B cell (primary cell): ENCODE results near the gene OR6J1. TPM values are rescaled to one million over a fixed set of nuclear protein-coding genes. Genes with fewer than 3 reads are reported as not detected.

Experiments used
- ATAC-seq: fragments of 200-7000 bp; cut with Tn5 transposase; one replicate; pipeline ENCODE4 v1.10.0; 2021; ENCODE audit warnings: low read depth, mild to moderate bottlenecking, moderate number of reproducible peaks, moderate library complexity
- CTCF ChIA-PET: fragments of 350-600 bp; sonication (Branson Sonifier 250); formaldehyde crosslinking; loops from one replicate; lab custom pipeline; 2021; ENCODE audit warnings: antibody characterized with exemption, inconsistent platforms; lab: Charles Lee
- POLR2A ChIA-PET: fragments of 350-600 bp; sonication (Branson Sonifier 250); formaldehyde crosslinking; loops from one replicate; lab custom pipeline; 2021; ENCODE audit warnings: antibody characterized with exemption; lab: Charles Lee
- DNase-seq: peaks from one replicate; pipeline ENCODE4 v3.0.0; 2013
- H2AFZ ChIP-seq: 2 replicates; pipeline ENCODE4 v1.6.1; 2012; ENCODE audit warnings: mild to moderate bottlenecking, low read depth, low read length; ENCODE audit not compliant: insufficient read depth, poor library complexity, severe bottlenecking
- H3K27ac ChIP-seq, 2 donors: 1 replicate in 1 of 2; 2 replicates in 1 of 2; pipeline ENCODE4 v1.5.1; 2012 to 2013; ENCODE audit warnings: low read length in 2 of 2, mild to moderate bottlenecking in 2 of 2, moderate library complexity in 1 of 2
- H3K27me3 ChIP-seq, 4 experiments: fragments of 200-600 bp in 1 of 4; sonication (generic) in 1 of 4; replicated peaks in 1 of 4; 1 replicate in 2 of 4; 2 replicates in 2 of 4; pipeline versions ENCODE4 v1.6.1 to v1.7.0; 2013 to 2016; ENCODE audit warnings: low read length in 3 of 4, mild to moderate bottlenecking in 2 of 4, mixed read lengths in 1 of 4, moderate library complexity in 1 of 4; ENCODE audit not compliant: insufficient read depth in 4 of 4, control insufficient read depth in 3 of 4; ENCODE audit errors: control extremely low read depth in 1 of 4
- H3K36me3 ChIP-seq, 2 experiments: replicated peaks in 1 of 2; 1 replicate in 1 of 2; 2 replicates in 1 of 2; pipeline versions ENCODE4 v1.6.1 to v1.7.1; 2013; ENCODE audit warnings: low read length in 1 of 2; ENCODE audit not compliant: insufficient read depth in 2 of 2, control insufficient read depth in 1 of 2; ENCODE audit errors: control extremely low read depth in 1 of 2, extremely low read depth in 1 of 2
- H3K4me1 ChIP-seq, 2 donors: fragments of 200-600 bp in 1 of 2; sonication (generic) in 1 of 2; 1 replicate in 1 of 2; 2 replicates in 1 of 2; pipeline versions ENCODE4 v1.5.1 to v1.6.1; 2013 to 2017; ENCODE audit warnings: low read length in 2 of 2; ENCODE audit not compliant: control insufficient read depth in 2 of 2, insufficient read depth in 2 of 2
- H3K4me2 ChIP-seq: replicated peaks from 2 replicates; pipeline ENCODE3; 2012; ENCODE audit warnings: mild to moderate bottlenecking, low read depth, low read length; ENCODE audit not compliant: poor library complexity, severe bottlenecking
- H3K4me3 ChIP-seq, 5 experiments: fragments of 200-600 bp in 1 of 5; sonication (generic) in 1 of 5; 1 replicate in 3 of 5; 2 replicates in 2 of 5; pipeline versions ENCODE4 v1.5.1 to v1.7.0; 2011 to 2016; ENCODE audit warnings: low read length in 4 of 5, mild to moderate bottlenecking in 4 of 5, low read depth in 2 of 5, control low read depth in 1 of 5, moderate library complexity in 1 of 5; ENCODE audit not compliant: insufficient read depth in 1 of 5; ENCODE audit errors: control extremely low read depth in 1 of 5, extremely low read depth in 1 of 5
- H3K79me2 ChIP-seq: fragments of 200-600 bp; sonication (generic); one replicate; pipeline ENCODE4 v1.6.0; 2016; ENCODE audit warnings: low read length; ENCODE audit not compliant: control insufficient read depth, insufficient read depth
- H3K9ac ChIP-seq: fragments of 200-600 bp; sonication (generic); 2 replicates; pipeline ENCODE4 v1.6.1; 2017; ENCODE audit warnings: mild to moderate bottlenecking, low read length, moderate library complexity
- H3K9me3 ChIP-seq, 3 donors: one replicate each; pipeline versions ENCODE4 v1.6.1 to v1.7.1; 2013; ENCODE audit warnings: low read length in 2 of 3; ENCODE audit not compliant: control insufficient read depth in 2 of 3, insufficient read depth in 1 of 3; ENCODE audit errors: control extremely low read depth in 1 of 3
- H4K20me1 ChIP-seq: 2 replicates; pipeline ENCODE4 v1.6.0; 2012; ENCODE audit warnings: mild to moderate bottlenecking, low read length; ENCODE audit not compliant: insufficient read depth, control insufficient read depth, poor library complexity, severe bottlenecking
- H3K27ac Mint-ChIP-seq: one replicate; pipeline ENCODE4 v1.8.0; 2021; ENCODE audit warnings: mixed read lengths
- H3K27me3 Mint-ChIP-seq: one replicate; pipeline ENCODE4 v1.8.0; 2021; ENCODE audit warnings: mixed read lengths
- H3K4me1 Mint-ChIP-seq: one replicate; pipeline ENCODE4 v1.8.0; 2021; ENCODE audit warnings: mixed read lengths
- H3K4me3 Mint-ChIP-seq: one replicate; pipeline ENCODE4 v1.8.0; 2021; ENCODE audit warnings: mixed read lengths
- H3K9me3 Mint-ChIP-seq: one replicate; pipeline ENCODE4 v1.8.0; 2022; ENCODE audit warnings: mixed read lengths; ENCODE audit not compliant: insufficient read depth
- CTCF ChIP-seq: fragments of 200-600 bp; IDR thresholded peaks from one replicate; pipeline ENCODE4 v1.8.0; 2022; ENCODE audit warnings: antibody characterized with exemption, mild to moderate bottlenecking
- EZH2 ChIP-seq: IDR thresholded peaks from 2 replicates; pipeline ENCODE4 v1.6.1; 2012; ENCODE audit warnings: borderline replicate concordance, low read depth, mild to moderate bottlenecking, moderate library complexity, low read length; ENCODE audit not compliant: insufficient read depth, poor library complexity, severe bottlenecking
- WGBS: methylation state at CpG from one replicate; pipeline ENCODE4 v1.1.5; 2013; ENCODE audit warnings: missing lambda C conversion rate; ENCODE audit not compliant: insufficient coverage; 5-methylcytosine and 5-hydroxymethylcytosine counted together
- intact Hi-C: fragments of 100-400 bp; cut with micrococcal nuclease; formaldehyde crosslinking; loops from one replicate; pipeline ENCODE4 v1.10.0; 2022
- polyA plus RNA-seq: library from polyadenylated mRNA; depleted of rRNA; stranded (reverse); fragments of >200 nt; gene quantifications from 2 replicates; pipeline ENCODE4 v1.2.3, GENCODE V29; 2012
- total RNA-seq, 2 donors: library from RNA; stranded (reverse); fragments of 120-200 nt in 1 of 2; gene quantifications; 1 replicate in 1 of 2; 2 replicates in 1 of 2; pipeline versions ENCODE4 v1.2.3 to v1.2.4, GENCODE V29; 2013 to 2022

OR6J1 gene
- total and polyA plus RNA-seq, 2 donors (not counting 1 experiment from before 2014, with no cell fraction given), result not detected

GRCh38 chr14:22594156-22594716, 49.9 kb downstream of the OR6J1 start:
- Mint-ChIP-seq H3K27ac (no peak overlapping the region), H3K9me3 (no peaks in the 10 kb centered on the region), H3K4me3 (no peak overlapping the region), H3K27me3 (peaks cover 3% of the 10 kb centered on the region), H3K4me1 (peaks cover 28% of the 10 kb centered on the region)
- H3K4me1 ChIP-seq, result peaks cover 18 to 22% of the 10 kb centered on the region in 2 donors
- H3K9ac ChIP-seq, result no peak overlapping the region
- no peak overlapping the region for H3K4me3 ChIP-seq
- no peaks in the 10 kb centered on the region for H3K27me3 ChIP-seq
- ChIA-PET CTCF (interaction anchor here (0.9 to 4.1 kb wide), 2 partner anchors 9 to 24 kb away, joined by 3 to 26 read pairs; no protein-coding TSS in a partner anchor), POLR2A (no interaction called here)
- no peak for ATAC-seq
- H3K4me2 ChIP-seq, result no peak overlapping the region
- H3K79me2 ChIP-seq, result peaks cover 9% of the 10 kb centered on the region
- H3K9me3 ChIP-seq, result no peaks in the 10 kb centered on the region
- intact Hi-C loops, result no loop called here
- no peak overlapping the region for H3K27ac ChIP-seq
- H4K20me1 ChIP-seq, result no peaks in the 10 kb centered on the region
- no peak overlapping the region for H2AFZ ChIP-seq
- TF ChIP-seq EZH2 (no peak), CTCF (no peak)
- H3K36me3 ChIP-seq, result no peaks in the 10 kb centered on the region
- no CpG with 5 or more reads among the region's 4 CpGs for WGBS
- DNase-seq, result no peak

- Histone ChIP-seq H3K79me2 (peaks cover 4% of the 10 kb centered on the region), H3K36me3 (no peaks in the 10 kb centered on the region), H2AFZ (no peak overlapping the region), H4K20me1 (no peaks in the 10 kb centered on the region), H3K9ac (no peak overlapping the region), H3K9me3 (no peaks in the 10 kb centered on the region), H3K4me2 (no peak overlapping the region), H3K27ac (no peak overlapping the region), H3K27me3 (no peaks in the 10 kb centered on the region), H3K4me3 (no peak overlapping the region), H3K4me1 (peaks cover 12 to 17% of the 10 kb centered on the region in 2 donors)
- intact Hi-C loops, result no loop called here
- POLR2A ChIA-PET, result no interaction called here
- no peaks in the 10 kb centered on the region for H3K9me3 Mint-ChIP-seq
- no CpG with 5 or more reads among the region's 2 CpGs for WGBS
- DNase-seq, result no peak
- TF ChIP-seq CTCF (no peak), EZH2 (no peak)
- no peak overlapping the region for H3K4me3 Mint-ChIP-seq
- peaks cover 27% of the 10 kb centered on the region for H3K4me1 Mint-ChIP-seq
- ATAC-seq, result no peak
- no peak overlapping the region for H3K27ac Mint-ChIP-seq
- H3K27me3 Mint-ChIP-seq, result peaks cover 3% of the 10 kb centered on the region
- CTCF ChIA-PET, result interaction anchor here (0.8 to 4.1 kb wide), 3 partner anchors 8 to 272 kb away, joined by 3 to 26 read pairs (median 3); no protein-coding TSS in a partner anchor
These were observed 50.6 kb downstream of the OR6J1 start for GRCh38 chr14:22593601-22594000.
